LNCAP (cell line): ENCODE results near the gene OBP2A.
A peak's percentile ranks its signal among the peaks of the same experiment; 100 is the strongest.
"Not testable (repeated sequence)": the region's sequence is repeated elsewhere in the genome, so short reads cannot be mapped to it uniquely, and the experiment has no call there.

ENCODE experiments used
- TF ChIP-seq, protein P1 (sequence below): fragments of 450-650 bp; IDR thresholded peaks from 2 replicates; pipeline ENCODE4 v1.5.1; 2017; ENCODE audit warnings: mild to moderate bottlenecking

OBP2A gene, protein sequence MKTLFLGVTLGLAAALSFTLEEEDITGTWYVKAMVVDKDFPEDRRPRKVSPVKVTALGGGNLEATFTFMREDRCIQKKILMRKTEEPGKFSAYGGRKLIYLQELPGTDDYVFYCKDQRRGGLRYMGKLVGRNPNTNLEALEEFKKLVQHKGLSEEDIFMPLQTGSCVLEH

GRCh38 chr9:135545646-135546176 is at the start of gene OBP2A:
TSS of gene OBP2A (plus strand) at chr9:135546126. CDS start at chr9:135546181, 55 bp downstream.
- TF ChIP-seq, protein P1, sequence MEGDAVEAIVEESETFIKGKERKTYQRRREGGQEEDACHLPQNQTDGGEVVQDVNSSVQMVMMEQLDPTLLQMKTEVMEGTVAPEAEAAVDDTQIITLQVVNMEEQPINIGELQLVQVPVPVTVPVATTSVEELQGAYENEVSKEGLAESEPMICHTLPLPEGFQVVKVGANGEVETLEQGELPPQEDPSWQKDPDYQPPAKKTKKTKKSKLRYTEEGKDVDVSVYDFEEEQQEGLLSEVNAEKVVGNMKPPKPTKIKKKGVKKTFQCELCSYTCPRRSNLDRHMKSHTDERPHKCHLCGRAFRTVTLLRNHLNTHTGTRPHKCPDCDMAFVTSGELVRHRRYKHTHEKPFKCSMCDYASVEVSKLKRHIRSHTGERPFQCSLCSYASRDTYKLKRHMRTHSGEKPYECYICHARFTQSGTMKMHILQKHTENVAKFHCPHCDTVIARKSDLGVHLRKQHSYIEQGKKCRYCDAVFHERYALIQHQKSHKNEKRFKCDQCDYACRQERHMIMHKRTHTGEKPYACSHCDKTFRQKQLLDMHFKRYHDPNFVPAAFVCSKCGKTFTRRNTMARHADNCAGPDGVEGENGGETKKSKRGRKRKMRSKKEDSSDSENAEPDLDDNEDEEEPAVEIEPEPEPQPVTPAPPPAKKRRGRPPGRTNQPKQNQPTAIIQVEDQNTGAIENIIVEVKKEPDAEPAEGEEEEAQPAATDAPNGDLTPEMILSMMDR: not testable (repeated sequence)

DNA sequence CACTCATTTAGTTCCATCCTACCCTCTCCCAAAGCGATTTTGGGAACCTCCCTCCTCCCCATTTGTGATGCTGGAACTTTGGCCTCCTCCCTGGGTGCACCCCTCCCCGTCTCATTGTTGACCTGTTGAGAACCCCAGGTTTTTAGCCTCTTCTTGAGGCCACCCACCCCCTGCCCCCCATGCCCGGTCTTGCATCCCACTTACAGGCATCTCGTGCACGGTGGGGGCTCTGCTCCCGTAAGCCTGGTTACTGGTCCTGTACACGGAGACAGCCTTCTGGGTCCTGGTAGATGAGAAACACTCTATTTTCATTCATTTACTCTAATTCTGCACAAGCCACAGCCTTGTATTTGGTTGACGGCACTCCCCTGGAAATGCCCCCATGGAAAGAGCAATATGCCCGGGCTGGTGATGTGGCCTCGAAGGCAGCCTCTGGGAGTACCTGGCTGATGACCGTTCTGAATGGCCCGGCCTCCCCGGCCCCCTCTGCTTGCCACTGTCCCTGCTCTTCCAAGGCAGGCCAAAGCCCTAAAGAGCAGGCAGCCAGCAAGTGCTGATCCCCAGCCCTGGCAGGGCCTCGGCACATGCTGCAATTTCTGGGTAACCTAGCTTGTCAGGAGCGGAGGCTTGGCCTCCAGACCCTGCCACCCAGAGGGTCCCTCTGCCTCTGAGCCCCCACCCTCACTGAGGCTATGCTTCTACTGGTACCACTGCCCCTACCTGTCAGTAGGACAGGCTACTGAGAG is 47.4 kb upstream of the OBP2A start:
- TF ChIP-seq, protein P1: no peak

GRCh38 chr9:135499326-135500070 is 46.4 kb upstream of the OBP2A start:
- TF ChIP-seq, protein P1: no peak

DNA sequence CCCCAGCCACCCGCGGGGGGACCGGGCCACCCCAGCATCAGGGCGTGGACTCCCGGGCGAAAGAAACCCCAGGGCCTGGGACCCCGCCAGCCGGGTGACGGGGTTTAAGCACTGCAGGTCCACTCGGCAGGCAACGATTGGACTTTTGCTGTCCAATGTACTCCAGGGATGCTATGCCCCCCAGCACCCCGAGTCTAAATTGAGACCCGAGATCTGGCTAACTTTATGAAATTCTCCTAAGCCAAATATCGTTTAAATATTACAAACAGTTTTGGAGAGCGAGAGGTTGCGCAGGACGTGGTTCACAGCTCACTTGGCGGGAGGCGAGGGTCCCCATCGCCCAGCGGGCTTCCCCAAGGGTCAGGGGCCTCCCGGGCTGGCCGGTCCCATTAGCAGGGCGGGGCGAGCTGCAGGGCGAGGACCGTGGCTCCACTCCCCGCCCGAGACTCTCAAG is 45.8 kb upstream of the OBP2A start:
- TF ChIP-seq, protein P1: no peak

DNA sequence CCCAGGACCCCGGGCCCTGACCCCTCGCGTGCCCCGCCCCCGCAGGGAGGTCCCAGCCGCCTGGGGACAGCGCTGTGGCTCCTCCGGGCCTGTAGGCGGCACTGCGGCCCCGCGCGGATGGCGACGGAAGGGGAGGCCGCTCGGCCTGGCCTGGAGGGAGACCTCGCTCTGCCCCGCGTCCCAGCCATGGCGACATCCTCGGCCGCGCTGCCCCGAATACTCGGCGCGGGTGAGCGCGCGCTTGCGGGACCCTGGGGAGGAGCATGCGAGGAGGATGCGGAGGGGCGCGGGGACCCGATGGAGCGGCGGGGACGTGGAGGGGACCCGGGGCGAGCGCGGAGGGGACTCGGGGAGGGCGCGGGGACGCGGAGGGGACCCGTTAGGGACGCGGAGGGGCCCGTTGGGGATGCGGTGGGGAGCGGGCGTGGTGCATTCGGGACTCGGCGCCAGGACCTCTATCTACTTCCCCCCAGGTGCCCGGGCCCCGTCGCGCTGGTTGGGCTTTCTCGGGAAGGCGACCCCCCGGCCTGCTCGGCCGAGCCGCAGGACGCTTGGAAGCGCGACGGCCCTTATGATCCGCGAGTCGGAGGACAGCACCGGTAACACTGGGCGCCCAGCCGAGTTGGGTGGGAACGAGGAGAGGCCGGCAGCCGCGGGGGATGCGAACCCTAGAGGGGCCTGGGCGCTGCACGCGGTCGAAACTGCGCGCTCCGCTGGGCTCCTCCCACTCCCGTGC is 45.2 kb upstream of the OBP2A start, which contains the start of gene MRPS2:
Gene MRPS2 (plus strand): TSS at position 158 of the 736 bp plus-strand sequence. CDS start 29 bp downstream, at position 187.
- TF ChIP-seq, protein P1: peak; percentile 95

DNA sequence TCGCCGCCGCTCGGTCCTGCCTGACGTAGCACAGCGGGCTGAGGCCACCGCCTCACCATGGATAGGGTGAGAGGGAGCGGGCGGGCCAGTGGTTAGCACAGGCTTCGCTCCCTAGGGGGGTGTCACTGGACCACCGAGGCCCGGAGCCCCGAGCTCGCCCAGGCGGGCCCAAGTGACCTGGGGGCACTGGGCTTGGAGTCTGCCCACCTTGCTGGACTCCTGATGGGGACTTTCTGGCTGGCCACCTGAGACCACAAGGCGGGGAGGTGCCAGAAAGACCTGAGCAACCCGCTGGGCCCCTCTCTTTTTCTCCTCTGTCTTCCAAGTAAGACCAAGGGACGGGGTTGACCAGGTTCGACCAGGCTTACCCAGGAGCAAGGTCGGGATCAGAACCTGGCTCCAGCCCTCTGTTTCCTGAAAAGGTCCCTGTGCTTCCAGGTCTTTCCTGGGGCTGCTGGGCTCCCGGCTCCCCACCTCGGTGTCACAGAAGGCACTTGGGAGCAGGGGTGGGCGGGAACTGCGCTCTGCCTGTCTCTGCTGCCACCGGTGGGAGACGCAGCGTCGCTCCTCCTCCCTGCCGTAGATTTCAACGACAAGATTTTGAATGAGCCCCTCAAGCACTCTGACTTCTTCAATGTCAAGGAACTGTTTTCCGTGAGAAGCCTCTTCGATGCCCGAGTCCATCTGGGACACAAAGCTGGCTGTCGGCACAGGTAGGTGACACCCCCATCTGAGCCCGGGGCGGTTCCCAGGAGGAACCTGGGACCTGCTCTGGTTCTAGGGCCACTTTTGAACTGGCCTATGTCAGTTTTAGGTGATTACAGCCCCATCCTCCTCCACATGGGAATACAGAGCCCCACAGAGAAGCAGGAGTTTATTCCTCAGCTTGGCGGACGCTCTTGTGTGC is 44.4 kb upstream of the OBP2A start:
- TF ChIP-seq, protein P1: no peak
